HCT116 (cell line): ENCODE measurements around the gene QKI.

Experiments
- CEBPB ChIP-seq: IDR thresholded peaks from 2 replicates; pipeline ENCODE4 v1.6.1; 2012; ENCODE audit warnings: low read depth
- CTCF ChIP-seq, 3 experiments: fragments of 200-600 bp in 1 of 3; sonication (generic) in 1 of 3; IDR thresholded peaks in 2 of 3; conservative IDR thresholded peaks in 1 of 3; 2 replicates each; pipeline ENCODE4 v1.5.1; 2012 to 2017; ENCODE audit warnings: low read depth in 2 of 3, low read length in 2 of 3, antibody characterized with exemption in 1 of 3, borderline replicate concordance in 1 of 3, control low read depth in 1 of 3, mild to moderate bottlenecking in 1 of 3, mixed read lengths in 1 of 3, mixed run types in 1 of 3, moderate library complexity in 1 of 3; ENCODE audit not compliant: insufficient read depth in 1 of 3
- POLR2A ChIP-seq: IDR thresholded peaks from 2 replicates; pipeline ENCODE4 v1.7.0; 2011; ENCODE audit warnings: borderline replicate concordance; ENCODE audit not compliant: insufficient read depth, insufficient read length; ENCODE audit errors: extremely low read depth
- ZNF274 ChIP-seq: fragments of 200-500 bp; sonication (Bioruptor generic); IDR thresholded peaks from 2 replicates; pipeline ENCODE4 v1.6.1; 2014; ENCODE audit warnings: mild to moderate bottlenecking, low read depth, low read length, inconsistent platforms

- TF ChIP-seq POLR2A (no peak), CTCF (IDR thresholded peaks at IDR 0.05 in 2 of 3, conservative IDR thresholded peaks at IDR 0.05 in 1 of 3; ENCODE audit: borderline replicate concordance in 1 of 3, insufficient read depth in 1 of 3, low read depth in 2 of 3, low read length in 2 of 3) (no peak), ZNF274 (no peak), CEBPB (no peak)
Measured at GRCh38 chr6:163381118-163381756, 33.3 kb upstream of the QKI start.
